ENCODE results near the gene ADGRG3. TPM values are rescaled to one million over a fixed set of nuclear protein-coding genes. Genes with fewer than 3 reads are reported as not detected.

ADGRG3 gene
- total RNA-seq, 2 experiments from 2014 or later: not detected

GRCh38 chr16:57690782-57691471, 22.8 kb downstream of the ADGRG3 start:
- ChIA-PET CTCF (interaction anchor here (1.9 kb wide), 1 partner anchor 115 kb away, joined by 11 read pairs; no protein-coding TSS in a partner anchor), POLR2A (interaction anchor here (0.7 to 1.2 kb wide), 3 partner anchors 36 to 139 kb away, joined by 3 to 4 read pairs (median 3); no protein-coding TSS in a partner anchor)
- H3K27me3 Mint-ChIP-seq: no peaks in the 10 kb centered on the region
- H3K4me1 Mint-ChIP-seq (ENCODE audit: low read depth): peaks cover 29% of the 10 kb centered on the region
- intact Hi-C loops (cut with micrococcal nuclease): no loop called here
- ATAC-seq (no peak), DNase-seq (no peak)
- H3K4me3 Mint-ChIP-seq: no peak overlapping the region
- H3K9me3 Mint-ChIP-seq: no peaks in the 10 kb centered on the region
- no peak for TF ChIP-seq CTCF (IDR thresholded peaks at IDR 0.05)
- no peaks in the 10 kb centered on the region for H3K36me3 Mint-ChIP-seq (ENCODE audit: low read depth)
- H3K27ac Mint-ChIP-seq: peak overlapping the region; percentile 88

GRCh38 chr16:57692636-57693035, 24.5 kb downstream of the ADGRG3 start:
- ChIA-PET CTCF (no interaction called here), POLR2A (no interaction called here)
- H3K27ac Mint-ChIP-seq: no peak overlapping the region
- H3K4me1 Mint-ChIP-seq (ENCODE audit: low read depth): peaks cover 29% of the 10 kb centered on the region
- H3K36me3 Mint-ChIP-seq (ENCODE audit: low read depth): no peaks in the 10 kb centered on the region
- DNase-seq (no peak), ATAC-seq (no peak)
- H3K27me3 Mint-ChIP-seq: no peaks in the 10 kb centered on the region
- intact Hi-C loops (cut with micrococcal nuclease): no loop called here
- no peak for TF ChIP-seq CTCF (IDR thresholded peaks at IDR 0.05)
- no peaks in the 10 kb centered on the region for H3K9me3 Mint-ChIP-seq
- H3K4me3 Mint-ChIP-seq: no peak overlapping the region

GRCh38 chr16:57693550-57693949, 25.4 kb downstream of the ADGRG3 start:
- ChIA-PET POLR2A (no interaction called here), CTCF (no interaction called here)
- no peak overlapping the region for H3K27ac Mint-ChIP-seq
- ATAC-seq (no peak), DNase-seq (no peak)
- no peaks in the 10 kb centered on the region for H3K9me3 Mint-ChIP-seq
- TF ChIP-seq CTCF (IDR thresholded peaks at IDR 0.05): no peak
- no peaks in the 10 kb centered on the region for H3K27me3 Mint-ChIP-seq
- no peaks in the 10 kb centered on the region for H3K36me3 Mint-ChIP-seq (ENCODE audit: low read depth)
- peaks cover 29% of the 10 kb centered on the region for H3K4me1 Mint-ChIP-seq (ENCODE audit: low read depth)
- intact Hi-C loops (cut with micrococcal nuclease): no loop called here
- H3K4me3 Mint-ChIP-seq: no peak overlapping the region

- Mint-ChIP-seq H3K4me3 (no peak overlapping the region), H3K4me1 (ENCODE audit: low read depth) (peaks cover 24% of the 10 kb centered on the region), H3K27me3 (no peaks in the 10 kb centered on the region), H3K9me3 (no peaks in the 10 kb centered on the region), H3K27ac (no peak overlapping the region), H3K36me3 (ENCODE audit: low read depth) (no peaks in the 10 kb centered on the region)
- intact Hi-C loops (cut with micrococcal nuclease): no loop called here
- CTCF ChIA-PET: no interaction called here
- no peak for TF ChIP-seq CTCF (IDR thresholded peaks at IDR 0.05)
- POLR2A ChIA-PET: interaction anchor here (0.9 kb wide), 1 partner anchor 206 kb away, joined by 3 read pairs; no protein-coding TSS in a partner anchor
- ATAC-seq (no peak), DNase-seq (no peak)
These were observed 26.2 kb downstream of the ADGRG3 start for GRCh38 chr16:57694231-57694724.
